Mesothelial cell of epicardium (in vitro differentiated cells): ENCODE data around the gene NOP10. TPM values are rescaled to one million over a fixed set of nuclear protein-coding genes. Genes with fewer than 3 reads are reported as not detected.

Source experiments
- DNase-seq, 2 experiments: peaks; one replicate each; pipeline ENCODE4 v3.0.0; 2021; ENCODE audit warnings: low spot score in 2 of 2; ENCODE audit not compliant: unreplicated experiment in 2 of 2
- H3K27ac Mint-ChIP-seq: 2 replicates; pipeline ENCODE4 v1.8.0; 2021; ENCODE audit warnings: mixed read lengths
- H3K27me3 Mint-ChIP-seq: 2 replicates; pipeline ENCODE4 v1.8.0; 2021; ENCODE audit warnings: low read depth, mixed read lengths
- H3K36me3 Mint-ChIP-seq: 2 replicates; pipeline ENCODE4 v1.8.0; 2021; ENCODE audit warnings: mixed read lengths
- H3K4me1 Mint-ChIP-seq: 2 replicates; pipeline ENCODE4 v1.8.0; 2021; ENCODE audit warnings: mixed read lengths
- H3K4me3 Mint-ChIP-seq: 2 replicates; pipeline ENCODE4 v1.8.0; 2021; ENCODE audit warnings: mild to moderate bottlenecking, moderate library complexity, mixed read lengths
- H3K9me3 Mint-ChIP-seq: 2 replicates; pipeline ENCODE4 v1.8.0; 2021; ENCODE audit warnings: mixed read lengths
- CTCF ChIP-seq: fragments of 200-600 bp; sonication (generic); IDR thresholded peaks from one replicate; pipeline ENCODE4 v1.5.0; 2021; ENCODE audit warnings: antibody characterized with exemption; ENCODE audit not compliant: unreplicated experiment
- microRNA-seq: library from miRNA; unstranded; fragments of <30 nt; microRNA quantifications from one replicate; pipeline ENCODE4 v1.2.0, GENCODE V29; 2021; ENCODE audit warnings: inconsistent platforms, mixed read lengths
- total RNA-seq: library from RNA; stranded (reverse); gene quantifications from 3 replicates; pipeline ENCODE4 v1.2.1, GENCODE V29; 2021

Gene NOP10
- total RNA-seq, 1 donor from 2014 or later: 88.9 TPM

- Mint-ChIP-seq H3K4me1 (no peaks in the 10 kb centered on the region), H3K27me3 (no peaks in the 10 kb centered on the region), H3K27ac (no peak overlapping the region), H3K4me3 (no peak overlapping the region), H3K9me3 (no peaks in the 10 kb centered on the region), H3K36me3 (peaks cover 8% of the 10 kb centered on the region)
- TF ChIP-seq CTCF: no peak
- no peak for DNase-seq
Observed at GRCh38 chr15:34297059-34297458, 45.9 kb downstream of the NOP10 start.

- no peak for TF ChIP-seq CTCF
- H3K4me1 Mint-ChIP-seq: no peaks in the 10 kb centered on the region
- no peak for DNase-seq
- no peak overlapping the region for H3K27ac Mint-ChIP-seq
- H3K27me3 Mint-ChIP-seq: peaks cover 2% of the 10 kb centered on the region
- peaks cover 26% of the 10 kb centered on the region for H3K9me3 Mint-ChIP-seq
- H3K36me3 Mint-ChIP-seq: peaks cover 17% of the 10 kb centered on the region
- no peak overlapping the region for H3K4me3 Mint-ChIP-seq
Observed at GRCh38 chr15:34292621-34293020, 50.3 kb downstream of the NOP10 start.

Small RNAs within 50 kb of the gene (microRNA-seq; reads per million reads assigned to microRNA genes)
- not detected for gene MIR1233-1

Other genes starting within 250 kb of the NOP10 start
- 35.0 to 35.4 TPM (median 35.3 TPM) in 3 replicates for gene EMC7, start 241.3 kb downstream of the NOP10 start, total RNA-seq
- 1.4 to 1.5 TPM (median 1.5 TPM) in 3 replicates for gene PGBD4, start 241.1 kb downstream of the NOP10 start, total RNA-seq
- 77.6 to 82.7 TPM (median 79.3 TPM) in 3 replicates for gene KATNBL1, start 133.0 kb downstream of the NOP10 start, total RNA-seq
- 91.1 to 93.0 TPM (median 92.2 TPM) in 3 replicates for gene EMC4, start 118.1 kb downstream of the NOP10 start, total RNA-seq
- gene SLC12A6, start 5.4 kb downstream of the NOP10 start, total RNA-seq: 21.9 to 24.3 TPM (median 23.7 TPM) in 3 replicates
- not detected in 3 replicates for gene NUTM1, start 179 bp upstream of the NOP10 start, total RNA-seq
- gene LPCAT4, start 24.1 kb upstream of the NOP10 start, total RNA-seq: 88.7 to 91.3 TPM (median 91.1 TPM) in 3 replicates
- gene GOLGA8A, start 94.7 kb upstream of the NOP10 start, total RNA-seq: 381 to 396 TPM (median 383 TPM) in 3 replicates
- 156 to 157 TPM (median 156 TPM) in 3 replicates for gene GOLGA8B, start 240.5 kb upstream of the NOP10 start, total RNA-seq